ENCODE data around the gene MATK.
"Not testable (repeated sequence)": the region's sequence is repeated elsewhere in the genome, so short reads cannot be mapped to it uniquely, and the experiment has no call there.

Gene MATK

DNA sequence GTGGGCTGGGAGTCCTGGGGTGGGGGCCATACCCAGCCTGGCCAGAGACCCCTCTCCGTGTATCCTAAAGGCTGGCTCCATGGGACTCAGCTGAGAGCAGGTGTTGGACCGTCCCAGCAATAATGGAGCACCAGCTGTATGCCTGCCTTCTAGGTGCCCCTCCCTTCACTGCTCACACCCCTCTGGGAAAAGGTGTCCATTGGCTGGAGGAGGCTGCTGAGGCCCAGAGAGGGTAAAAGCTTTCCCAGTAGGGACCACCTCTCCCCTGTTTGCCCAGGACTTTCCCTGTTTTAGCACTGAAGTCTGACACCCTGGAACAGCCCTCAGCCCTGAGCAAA lies 10.8 kb downstream of the MATK start:
- intact Hi-C loops (cut with micrococcal nuclease), result no loop called here

DNA sequence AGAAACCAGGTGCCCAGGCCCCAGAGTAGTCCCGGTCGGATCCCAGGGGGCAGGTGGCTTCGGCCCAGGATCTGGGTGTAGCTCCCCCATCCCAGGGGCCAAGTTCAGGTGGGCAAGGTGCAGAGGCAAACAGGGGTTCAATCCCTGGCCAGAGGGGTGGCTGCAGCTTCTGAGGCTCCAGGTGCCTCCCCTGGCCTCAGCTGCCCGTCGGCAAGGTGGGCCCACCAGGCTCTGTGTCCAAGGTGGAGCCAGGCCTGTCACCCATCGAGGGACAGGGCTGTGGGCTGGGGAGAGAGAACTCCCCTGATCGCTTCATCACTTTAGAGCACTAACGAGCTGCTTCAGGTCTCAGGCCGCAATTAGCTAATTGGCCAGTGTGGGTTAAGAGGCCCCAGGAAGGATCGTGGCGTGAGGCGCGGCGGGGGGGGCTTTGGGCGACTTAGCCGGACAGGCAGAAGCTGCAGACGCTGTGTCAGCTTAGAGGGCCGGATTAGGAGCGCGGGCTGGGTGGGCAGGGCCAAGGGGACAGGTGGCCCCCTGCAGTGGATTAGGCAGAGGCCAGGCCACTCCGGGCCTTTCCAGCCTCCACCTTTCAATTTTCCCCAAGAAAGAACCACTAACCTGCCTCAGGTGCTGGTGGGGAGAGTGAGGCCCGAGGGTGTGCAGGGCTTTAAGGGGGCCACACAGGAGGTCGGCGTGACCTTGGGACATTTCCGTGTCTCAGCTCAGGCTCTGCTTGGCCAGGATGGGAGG lies 11.4 kb downstream of the MATK start:
- H3K27ac Mint-ChIP-seq, result no peak overlapping the region
- peaks cover 7% of the 10 kb centered on the region for H3K9me3 Mint-ChIP-seq
- peaks cover 19% of the 10 kb centered on the region for H3K36me3 Mint-ChIP-seq (ENCODE audit: low read depth)
- intact Hi-C loops (cut with micrococcal nuclease), result no loop called here
- peaks cover 5% of the 10 kb centered on the region for H3K4me1 Mint-ChIP-seq (ENCODE audit: low read depth)
- peaks cover 2% of the 10 kb centered on the region for H3K27me3 Mint-ChIP-seq
- H3K4me3 Mint-ChIP-seq, result no peak overlapping the region

More for the DNA sequence above, 10.8 kb downstream of the MATK start:
- Mint-ChIP-seq H3K9me3 (peaks cover 7% of the 10 kb centered on the region), H3K4me1 (ENCODE audit: low read depth) (peaks cover 5% of the 10 kb centered on the region), H3K36me3 (ENCODE audit: low read depth) (peaks cover 14% of the 10 kb centered on the region), H3K27ac (no peak overlapping the region), H3K4me3 (no peak overlapping the region), H3K27me3 (peaks cover 2% of the 10 kb centered on the region)

DNA sequence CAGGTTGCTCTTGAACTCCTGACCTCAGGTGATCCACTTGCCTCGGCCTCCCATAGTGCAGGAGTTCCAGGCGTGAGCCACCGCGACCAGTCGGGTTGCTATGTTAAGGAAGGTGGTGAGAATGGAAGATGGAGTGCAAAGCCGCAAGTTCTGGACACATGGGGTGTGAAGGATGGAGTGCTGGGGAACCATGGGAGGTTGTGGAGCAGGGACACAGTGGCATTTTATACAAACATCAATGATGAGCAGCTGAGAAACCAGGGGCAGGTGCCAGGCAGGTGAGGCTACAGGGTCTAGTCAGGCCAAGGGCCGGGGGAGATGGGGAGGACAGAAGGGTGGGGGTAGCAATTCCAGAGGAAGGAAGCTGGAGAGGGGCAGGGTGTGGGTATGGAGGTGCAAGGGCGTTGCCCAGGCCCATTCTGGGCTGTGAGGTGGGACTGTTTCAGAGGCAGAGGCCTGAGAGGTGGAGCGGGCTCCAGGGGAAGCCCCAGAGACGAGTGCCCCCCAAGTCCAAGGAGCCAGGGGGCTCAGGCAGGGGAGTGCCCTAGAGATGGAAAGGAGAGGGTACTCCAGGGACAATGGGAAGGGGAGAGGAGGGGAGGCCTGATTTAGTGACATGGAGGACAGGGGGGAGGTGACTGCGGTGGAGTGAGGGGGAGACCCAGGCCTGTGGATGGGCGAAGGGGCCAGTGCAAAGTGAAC lies 12.2 kb downstream of the MATK start:
- Mint-ChIP-seq H3K36me3 (ENCODE audit: low read depth) (peaks cover 27% of the 10 kb centered on the region), H3K4me3 (no peak overlapping the region), H3K27ac (no peak overlapping the region), H3K27me3 (peaks cover 2% of the 10 kb centered on the region), H3K4me1 (ENCODE audit: low read depth) (peaks cover 5% of the 10 kb centered on the region), H3K9me3 (peaks cover 7% of the 10 kb centered on the region)
- intact Hi-C loops (cut with micrococcal nuclease), result no loop called here

DNA sequence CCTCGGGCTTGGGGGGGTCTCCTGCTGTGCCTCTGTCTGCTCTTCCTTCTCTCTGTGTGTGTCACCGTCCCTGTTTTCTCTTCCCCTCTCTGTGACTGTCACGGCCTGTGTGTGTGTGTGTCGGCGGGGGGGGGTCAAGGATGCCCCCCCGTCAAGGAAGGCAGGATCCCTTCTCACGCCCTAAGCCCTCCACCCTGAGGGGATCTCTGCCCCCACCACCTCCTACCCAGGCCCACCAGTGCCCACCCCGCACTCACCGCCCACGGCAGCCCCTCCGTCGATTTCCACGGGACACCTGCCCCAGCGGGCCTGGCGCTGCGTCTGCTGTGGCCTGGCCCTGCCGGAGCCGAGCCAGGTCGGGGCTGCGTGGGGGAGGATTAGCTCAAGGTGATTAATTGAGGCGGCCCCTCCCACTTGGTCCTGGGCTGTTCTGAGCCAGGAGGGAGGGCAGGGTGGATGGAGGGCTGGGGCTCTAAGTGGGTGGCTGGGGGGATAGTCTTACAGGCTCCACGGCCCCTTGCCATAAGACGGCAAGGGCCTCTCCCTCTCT lies 14.2 kb downstream of the MATK start, which contains the start of gene RAX2:
Gene RAX2, minus strand, starts transcription at position 323 of the 550 bp plus-strand sequence. CDS start 486 bp downstream, outside the sequence.
- H3K36me3 Mint-ChIP-seq (ENCODE audit: low read depth), result peaks cover 33% of the 10 kb centered on the region
- intact Hi-C loops (cut with micrococcal nuclease), result no loop called here
- H3K27me3 Mint-ChIP-seq, result peaks cover 2% of the 10 kb centered on the region
- H3K4me1 Mint-ChIP-seq (ENCODE audit: low read depth), result peaks cover 3% of the 10 kb centered on the region
- H3K4me3 Mint-ChIP-seq, result no peak within 1 kb of the TSS
- H3K9me3 Mint-ChIP-seq, result peaks cover 7% of the 10 kb centered on the region
- no peak within 1 kb of the TSS for H3K27ac Mint-ChIP-seq

DNA sequence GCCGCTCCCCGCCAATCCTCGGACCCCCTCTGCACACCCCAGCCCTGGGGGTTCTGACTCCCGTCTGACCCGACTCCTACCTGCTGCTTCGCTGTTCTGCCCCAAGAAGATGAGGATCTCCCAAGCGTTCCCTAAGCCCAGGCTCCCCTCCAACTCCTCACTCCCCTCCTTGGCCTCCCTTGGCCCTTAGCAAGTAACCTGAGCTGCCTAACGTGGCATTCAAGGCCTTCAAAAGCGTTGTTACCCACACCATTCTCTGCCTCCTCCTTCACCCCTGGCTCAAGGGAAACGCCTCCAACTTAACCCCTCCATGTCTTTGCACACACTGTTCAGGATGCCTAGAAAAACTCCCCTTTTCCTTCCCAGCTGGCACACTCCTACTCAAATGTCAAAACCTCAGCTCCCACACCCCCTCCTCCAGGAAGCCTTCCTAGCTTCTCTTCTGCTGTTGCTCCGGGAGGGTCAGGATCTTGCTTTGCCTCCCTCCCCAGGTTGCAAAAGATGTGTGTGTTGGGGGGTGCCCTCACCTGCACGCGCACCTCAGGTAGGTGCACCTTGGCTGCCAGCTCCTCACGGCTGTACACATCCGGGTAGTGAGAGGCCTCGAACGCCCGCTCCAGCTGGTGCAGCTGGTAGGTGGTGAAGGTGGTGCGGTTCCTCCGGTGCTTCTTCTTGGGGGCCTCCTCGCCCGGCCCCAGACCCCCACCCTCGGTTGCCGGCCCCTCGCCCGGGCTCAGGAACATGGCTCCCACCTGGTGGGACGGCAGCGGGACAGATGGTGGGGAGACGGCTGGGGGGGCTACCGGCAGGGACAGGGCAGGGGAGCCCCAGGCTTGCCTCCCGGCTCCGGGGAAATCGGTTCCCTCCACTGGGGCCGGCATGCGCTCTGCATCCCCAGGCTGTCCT lies 14.9 kb downstream of the MATK start:
- peaks cover under 1% of the 10 kb centered on the region for H3K9me3 Mint-ChIP-seq
- H3K4me3 Mint-ChIP-seq, result no peak overlapping the region
- peaks cover 2% of the 10 kb centered on the region for H3K27me3 Mint-ChIP-seq
- H3K4me1 Mint-ChIP-seq (ENCODE audit: low read depth), result peaks cover 6% of the 10 kb centered on the region
- H3K27ac Mint-ChIP-seq, result no peak overlapping the region
- intact Hi-C loops (cut with micrococcal nuclease), result no loop called here
- H3K36me3 Mint-ChIP-seq (ENCODE audit: low read depth), result peaks cover 40% of the 10 kb centered on the region

DNA sequence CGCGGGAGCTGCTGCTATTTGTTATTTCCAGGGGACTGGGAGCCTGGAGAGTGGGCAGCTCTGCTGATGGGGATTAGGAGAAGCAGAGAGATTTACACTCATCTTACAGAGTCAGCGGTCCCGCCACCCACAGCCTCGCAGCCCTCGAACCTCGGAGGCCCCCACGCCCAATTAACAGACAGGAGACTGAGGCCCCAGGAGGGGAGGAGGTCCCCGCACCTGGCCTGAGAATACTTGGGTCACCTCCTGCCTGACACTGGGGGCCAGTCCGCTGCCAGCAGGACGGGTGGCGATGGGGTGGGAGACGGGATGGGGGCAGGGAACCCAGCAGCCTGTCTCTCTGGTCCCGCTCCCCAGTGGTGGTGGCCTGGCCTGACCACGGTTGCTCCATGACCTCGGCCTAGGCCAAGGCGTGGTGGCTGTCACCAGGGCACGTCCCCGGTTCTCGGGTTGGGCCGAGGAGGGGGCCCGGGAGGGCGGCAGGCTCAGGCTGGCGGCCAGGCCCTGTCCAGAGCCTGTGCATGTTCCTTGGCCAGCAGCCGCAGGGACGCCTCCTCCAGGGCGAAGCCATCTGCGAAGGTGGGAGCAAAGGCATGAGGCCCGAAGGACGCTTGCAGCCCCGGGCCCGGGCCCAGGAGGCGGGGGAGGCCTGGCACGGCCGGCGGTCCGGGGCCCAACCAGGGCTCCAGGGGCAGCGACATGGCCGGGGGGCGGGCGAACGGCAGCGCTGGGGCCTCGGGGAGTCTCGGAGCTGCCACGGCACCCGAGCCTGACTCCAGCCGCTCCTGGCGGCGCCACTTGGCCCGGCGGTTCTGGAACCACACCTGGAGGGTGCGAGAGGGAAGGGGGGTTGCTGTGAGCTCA lies 15.8 kb downstream of the MATK start:
- H3K9me3 Mint-ChIP-seq, result no peaks in the 10 kb centered on the region
- H3K27me3 Mint-ChIP-seq, result peaks cover 2% of the 10 kb centered on the region
- peaks cover 8% of the 10 kb centered on the region for H3K4me1 Mint-ChIP-seq (ENCODE audit: low read depth)
- H3K27ac Mint-ChIP-seq, result no peak overlapping the region
- intact Hi-C loops (cut with micrococcal nuclease), result no loop called here
- H3K36me3 Mint-ChIP-seq (ENCODE audit: low read depth), result peaks cover 48% of the 10 kb centered on the region
- H3K4me3 Mint-ChIP-seq, result no peak overlapping the region

DNA sequence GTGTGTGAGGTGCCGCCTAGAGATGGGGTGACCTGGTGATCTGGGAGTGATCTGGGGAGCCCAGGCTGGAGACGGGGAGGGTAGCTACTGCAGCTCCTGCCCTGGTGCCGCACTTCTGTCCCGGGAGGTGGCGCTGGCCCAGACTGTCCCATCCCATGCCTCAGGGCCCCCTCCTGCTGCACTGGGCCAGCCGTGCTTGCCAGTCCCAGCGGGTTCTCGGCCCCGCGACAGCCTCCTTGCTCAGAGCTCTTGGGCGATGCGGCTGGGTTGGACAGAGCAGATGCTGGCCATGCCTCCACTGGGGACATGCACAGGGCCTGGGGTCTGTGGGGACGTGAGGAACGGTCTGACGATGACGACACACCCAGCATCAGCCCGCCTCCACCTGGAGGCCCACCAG lies 16.7 kb downstream of the MATK start:
- Mint-ChIP-seq H3K27me3 (peaks cover 2% of the 10 kb centered on the region), H3K4me1 (ENCODE audit: low read depth) (peaks cover 8% of the 10 kb centered on the region), H3K27ac (no peak overlapping the region), H3K36me3 (ENCODE audit: low read depth) (peaks cover 54% of the 10 kb centered on the region), H3K9me3 (no peaks in the 10 kb centered on the region), H3K4me3 (no peak overlapping the region)
- intact Hi-C loops (cut with micrococcal nuclease), result no loop called here

DNA sequence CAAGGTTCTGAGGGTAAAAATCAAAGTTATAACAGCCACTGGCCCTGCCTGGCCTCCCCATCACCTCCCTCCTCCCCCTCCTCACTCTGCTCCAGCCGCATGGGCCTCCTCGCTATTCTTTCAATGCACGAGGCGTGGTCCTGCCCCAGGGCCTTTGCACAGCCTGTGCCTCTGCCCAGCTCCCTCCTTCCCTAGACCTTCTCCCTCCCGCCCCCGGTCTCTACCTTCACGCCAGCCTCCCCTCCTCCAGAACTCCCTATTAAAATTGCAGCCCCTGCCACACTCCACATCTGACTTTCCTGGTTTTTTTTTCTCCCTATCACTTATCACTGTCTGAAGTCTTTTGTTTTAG lies 17.5 kb downstream of the MATK start:
- Mint-ChIP-seq H3K4me1 (ENCODE audit: low read depth) (peaks cover 8% of the 10 kb centered on the region), H3K27ac (no peak overlapping the region), H3K9me3 (no peaks in the 10 kb centered on the region), H3K36me3 (ENCODE audit: low read depth) (peaks cover 54% of the 10 kb centered on the region), H3K27me3 (peaks cover 2% of the 10 kb centered on the region), H3K4me3 (no peak overlapping the region)
- intact Hi-C loops (cut with micrococcal nuclease), result no loop called here

DNA sequence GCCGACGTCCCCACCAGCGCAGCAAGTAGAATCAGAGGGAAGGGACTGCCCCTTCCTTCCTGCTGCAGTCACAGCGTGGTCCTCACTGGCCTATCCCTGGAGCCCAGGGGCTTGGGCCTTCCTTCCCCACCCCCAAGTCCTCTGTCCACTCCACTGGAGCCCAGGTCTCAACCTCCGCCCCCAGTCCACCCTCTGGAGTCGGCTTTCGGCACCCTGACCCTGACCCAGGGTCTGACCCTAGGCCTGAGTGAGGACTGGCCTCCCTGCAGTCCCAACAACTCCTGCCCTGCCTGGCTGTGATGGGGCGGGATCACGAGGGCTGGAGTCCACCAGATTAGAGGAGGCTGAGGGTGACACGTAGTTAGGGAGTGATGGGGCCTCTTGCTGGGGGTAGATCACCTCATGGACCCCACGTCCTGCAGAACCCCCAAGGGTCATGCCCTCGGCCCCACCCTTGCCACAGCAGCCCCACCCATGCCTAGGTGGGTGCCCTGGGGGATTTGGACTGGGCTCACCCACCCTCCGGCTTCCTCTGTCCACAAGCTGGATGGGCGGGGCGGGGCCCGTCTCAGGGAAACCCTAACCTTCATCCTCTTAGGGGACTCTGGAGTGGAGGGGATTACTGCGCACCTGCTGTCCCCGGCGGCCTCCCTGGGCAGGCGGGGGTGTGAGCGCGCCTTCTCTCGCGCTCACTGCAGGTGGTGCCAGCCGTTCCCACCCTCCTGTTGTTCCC lies 18.0 kb downstream of the MATK start:
- H3K36me3 Mint-ChIP-seq (ENCODE audit: low read depth), result peaks cover 54% of the 10 kb centered on the region
- H3K4me1 Mint-ChIP-seq (ENCODE audit: low read depth), result peaks cover 8% of the 10 kb centered on the region
- no peak overlapping the region for H3K4me3 Mint-ChIP-seq
- H3K27ac Mint-ChIP-seq, result no peak overlapping the region
- H3K27me3 Mint-ChIP-seq, result peaks cover 2% of the 10 kb centered on the region
- H3K9me3 Mint-ChIP-seq, result no peaks in the 10 kb centered on the region
- intact Hi-C loops (cut with micrococcal nuclease), result no loop called here

DNA sequence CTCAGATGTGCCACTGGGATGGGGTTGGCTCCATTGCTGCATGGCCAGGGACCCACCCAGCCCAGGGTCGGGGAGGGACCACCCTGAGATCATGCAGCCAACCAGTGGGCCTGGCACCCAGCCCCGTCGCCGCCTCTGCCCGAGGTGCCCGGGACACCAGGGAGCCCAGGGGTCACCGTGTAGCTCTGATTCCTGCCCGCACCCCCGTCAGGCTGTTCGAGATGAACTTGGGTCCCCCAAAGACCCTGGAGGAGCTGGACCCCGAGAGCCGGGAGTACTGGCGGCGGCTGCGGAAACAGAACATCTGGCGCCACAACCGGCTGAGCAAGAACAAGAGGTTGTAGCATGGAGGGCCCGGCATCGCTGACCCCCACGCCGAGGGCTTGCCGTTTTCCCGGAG lies 19.1 kb downstream of the MATK start:
- Mint-ChIP-seq H3K9me3 (no peaks in the 10 kb centered on the region), H3K4me3 (no peak overlapping the region), H3K36me3 (ENCODE audit: low read depth) (peaks cover 54% of the 10 kb centered on the region), H3K27me3 (no peaks in the 10 kb centered on the region), H3K4me1 (ENCODE audit: low read depth) (peaks cover 9% of the 10 kb centered on the region), H3K27ac (no peak overlapping the region)
- intact Hi-C loops (cut with micrococcal nuclease), result no loop called here

DNA sequence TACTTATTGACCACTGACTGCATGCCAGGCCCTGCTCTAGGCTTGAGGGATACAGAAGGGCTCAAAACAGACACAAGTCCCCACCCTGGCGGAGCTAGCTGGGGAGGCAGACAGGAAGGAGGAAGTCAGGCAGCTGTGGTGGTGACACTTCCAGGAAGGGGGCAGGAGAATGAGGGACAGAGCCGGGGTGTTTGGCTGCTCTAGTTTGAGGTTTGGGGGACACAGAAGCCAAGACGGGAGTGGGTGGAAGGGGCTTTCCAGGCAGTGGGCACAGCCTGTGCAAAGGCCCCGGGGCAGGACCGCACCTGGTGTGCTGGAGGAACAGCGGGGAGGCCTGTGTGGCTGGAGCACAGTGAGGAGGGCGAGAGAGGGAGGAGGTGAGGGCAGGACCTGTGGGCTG lies 19.7 kb downstream of the MATK start:
- H3K9me3 Mint-ChIP-seq, result no peaks in the 10 kb centered on the region
- no peaks in the 10 kb centered on the region for H3K27me3 Mint-ChIP-seq
- H3K36me3 Mint-ChIP-seq (ENCODE audit: low read depth), result peaks cover 55% of the 10 kb centered on the region
- no peak overlapping the region for H3K4me3 Mint-ChIP-seq
- peaks cover 15% of the 10 kb centered on the region for H3K4me1 Mint-ChIP-seq (ENCODE audit: low read depth)
- no peak overlapping the region for H3K27ac Mint-ChIP-seq
- intact Hi-C loops (cut with micrococcal nuclease), result no loop called here

DNA sequence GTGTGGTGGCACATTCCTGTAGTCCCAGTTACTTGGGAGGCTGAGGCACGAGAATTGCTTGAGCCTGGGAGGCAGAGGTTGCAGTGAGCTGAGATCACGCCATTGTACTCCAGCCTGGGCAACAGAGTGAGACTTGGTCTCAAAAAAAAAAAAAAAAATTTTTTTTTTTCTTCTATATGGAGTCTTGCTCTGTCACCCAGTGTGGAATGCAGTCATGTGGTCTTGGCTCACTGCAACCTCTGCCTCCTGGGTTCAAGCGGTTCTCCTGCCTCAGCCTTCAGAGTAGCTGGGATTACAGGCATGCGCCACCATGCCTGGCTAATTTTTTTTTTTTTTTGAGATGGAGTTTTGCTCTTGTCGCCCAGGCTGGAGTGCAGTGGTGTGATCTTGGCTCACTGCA lies 20.4 kb downstream of the MATK start:
- peaks cover 21% of the 10 kb centered on the region for H3K4me1 Mint-ChIP-seq (ENCODE audit: low read depth)
- intact Hi-C loops (cut with micrococcal nuclease); H3K27me3 Mint-ChIP-seq; H3K9me3 Mint-ChIP-seq; H3K4me3 Mint-ChIP-seq; H3K27ac Mint-ChIP-seq: not testable (repeated sequence)
- peaks cover 62% of the 10 kb centered on the region for H3K36me3 Mint-ChIP-seq (ENCODE audit: low read depth)

DNA sequence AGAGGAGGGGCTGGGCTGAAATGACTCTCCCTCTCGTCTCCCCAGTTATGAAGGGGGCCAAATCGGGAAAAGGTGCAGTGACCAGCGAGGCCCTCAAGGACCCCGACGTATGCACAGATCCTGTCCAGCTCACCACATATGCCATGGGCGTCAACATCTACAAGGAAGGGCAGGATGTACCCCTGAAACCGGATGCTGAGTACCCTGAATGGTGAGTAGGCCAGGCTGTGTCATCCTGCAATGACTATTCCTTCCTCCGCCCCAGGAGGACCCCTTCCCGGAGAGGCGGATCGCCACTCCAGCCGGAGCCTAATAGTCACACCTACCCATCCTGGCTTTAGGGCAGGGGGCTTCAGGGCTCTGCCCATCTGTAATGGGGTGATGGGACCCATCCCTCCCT lies 21.1 kb downstream of the MATK start:
- Mint-ChIP-seq H3K9me3 (no peaks in the 10 kb centered on the region), H3K27me3 (no peaks in the 10 kb centered on the region), H3K27ac (no peak overlapping the region), H3K36me3 (ENCODE audit: low read depth) (peaks cover 62% of the 10 kb centered on the region), H3K4me3 (no peak overlapping the region), H3K4me1 (ENCODE audit: low read depth) (peaks cover 26% of the 10 kb centered on the region)
- intact Hi-C loops (cut with micrococcal nuclease), result no loop called here

All from dendritic cell treated with granulocyte-macrophage colony-stimulating factor and Interleukin-4, amounts not matched to agents 40 ng/mL and 50 ng/mL, for 4 days (primary cell).